GM12878 (cell line): Measurements from ENCODE around the gene ATG9B. TPM values are rescaled to one million over a fixed set of nuclear protein-coding genes. Genes with fewer than 3 reads are reported as not detected.

Experiments used
- ATAC-seq: fragments of 200-7000 bp; cut with Tn5 transposase; 3 replicates; pipeline ENCODE4 v1.9.1; 2020; ENCODE audit warnings: mild to moderate bottlenecking, moderate library complexity
- BruUV-seq: library from RNA; stranded (reverse); fragments of 400-500 nt; replicated peaks from 2 replicates; lab custom pipeline; 2021; lab: Mats Ljungman, UMichigan
- CTCF ChIA-PET: fragments of 300-600 bp; sonication (Branson Sonifier 250); formaldehyde crosslinking; extraction: SDS; loops from one replicate; lab custom pipeline; 2021; ENCODE audit warnings: inconsistent platforms; lab: Yijun Ruan, JAX
- POLR2A ChIA-PET: fragments of 350-600 bp; formaldehyde crosslinking; extraction: SDS; loops from one replicate; lab custom pipeline; 2021; ENCODE audit warnings: inconsistent platforms; lab: Charles Lee
- RAD21 ChIA-PET: fragments of 300-600 bp; sonication (Branson Sonifier 250); formaldehyde crosslinking; loops from one replicate; lab custom pipeline; 2023; ENCODE audit warnings: antibody characterized with exemption; ENCODE audit not compliant: unreplicated experiment; lab: Charles Lee
- SMC1A ChIA-PET: fragments of 300-600 bp; sonication (Branson Sonifier 250); formaldehyde crosslinking; loops from one replicate; lab custom pipeline; 2023; ENCODE audit not compliant: unreplicated experiment, uncharacterized antibody; lab: Charles Lee
- DNase-seq: peaks from one replicate; pipeline ENCODE4 v3.0.0-alpha.2; 2011; ENCODE audit warnings: low read depth, low spot score
- FAIRE-seq: peaks from 3 replicates; lab custom pipeline; 2011; peaks lifted over from hg19 to GRCh38; lab: Jason Lieb, UNC
- H2AFZ ChIP-seq: 2 replicates; pipeline ENCODE4 v1.6.0; 2011; ENCODE audit warnings: low read depth, low read length, control low read depth; ENCODE audit not compliant: control insufficient read depth
- H3K27ac ChIP-seq: 2 replicates; pipeline ENCODE4 v1.5.1; 2011; ENCODE audit warnings: control low read depth; ENCODE audit not compliant: control insufficient read depth, insufficient read depth
- H3K27me3 ChIP-seq, 2 experiments: replicated peaks in 1 of 2; 2 replicates each; pipeline versions ENCODE4 v1.6.0 to v1.6.1; 2011; ENCODE audit warnings: low read length in 1 of 2; ENCODE audit not compliant: control insufficient read depth in 2 of 2, insufficient read depth in 2 of 2
- H3K36me3 ChIP-seq, 2 experiments: 2 replicates each; pipeline ENCODE4 v1.5.1; 2011; ENCODE audit warnings: low read length in 1 of 2; ENCODE audit not compliant: control insufficient read depth in 2 of 2, insufficient read depth in 2 of 2
- H3K4me1 ChIP-seq: 2 replicates; pipeline ENCODE4 v1.6.1; 2011; ENCODE audit warnings: mild to moderate bottlenecking, low read length, moderate library complexity, mixed read lengths; ENCODE audit not compliant: control insufficient read depth, insufficient read depth
- H3K4me2 ChIP-seq: 2 replicates; pipeline ENCODE4 v1.6.0; 2011; ENCODE audit warnings: control low read depth; ENCODE audit not compliant: control insufficient read depth, insufficient read depth
- H3K4me3 ChIP-seq: fragments of 200-600 bp; sonication (generic); 2 replicates; pipeline ENCODE4 v1.5.1; 2016
- H3K79me2 ChIP-seq: 2 replicates; pipeline ENCODE4 v1.6.0; 2011; ENCODE audit warnings: low read length; ENCODE audit not compliant: control insufficient read depth, insufficient read depth
- H3K9ac ChIP-seq: 2 replicates; pipeline ENCODE4 v1.8.0; 2011; ENCODE audit warnings: low read length, control low read depth, mixed read lengths; ENCODE audit not compliant: control insufficient read depth, insufficient read depth
- H3K9me3 ChIP-seq: replicated peaks from 3 replicates; pipeline ENCODE4 v1.5.1; 2011; ENCODE audit warnings: mild to moderate bottlenecking, low read length; ENCODE audit not compliant: control insufficient read depth, insufficient read depth
- H4K20me1 ChIP-seq: 2 replicates; pipeline ENCODE4 v1.6.0; 2011; ENCODE audit not compliant: control insufficient read depth, insufficient read depth
- EP300 ChIP-seq, 2 experiments: fragments of 150-350 bp in 1 of 2; IDR thresholded peaks; 2 replicates each; pipeline ENCODE4 v1.6.1; 2011 to 2012; ENCODE audit warnings: low read depth in 2 of 2, low read length in 2 of 2, borderline replicate concordance in 1 of 2, improper control_type of control experiment in 1 of 2, inconsistent platforms in 1 of 2; ENCODE audit not compliant: control insufficient read depth in 1 of 2
- HCFC1 ChIP-seq: fragments of 150-350 bp; IDR thresholded peaks from 2 replicates; pipeline ENCODE4 v1.6.1; 2014; ENCODE audit warnings: low read length
- IKZF2 ChIP-seq, 2 experiments: fragments of 450-650 bp; IDR thresholded peaks; 2 replicates each; pipeline ENCODE4 v1.6.1; 2017; ENCODE audit warnings: mild to moderate bottlenecking in 2 of 2, moderate library complexity in 2 of 2
- KAT2A ChIP-seq: conservative IDR thresholded peaks from 2 replicates; pipeline ENCODE4 v1.6.1; 2011; ENCODE audit warnings: low read depth, low read length; ENCODE audit not compliant: control insufficient read depth
- LARP7 ChIP-seq: fragments of 450-650 bp; IDR thresholded peaks from 2 replicates; pipeline ENCODE4 v1.6.1; 2017; ENCODE audit warnings: mild to moderate bottlenecking
- NBN ChIP-seq: fragments of 450-650 bp; IDR thresholded peaks from 2 replicates; pipeline ENCODE4 v1.6.1; 2016
- NFYB ChIP-seq: IDR thresholded peaks from 2 replicates; pipeline ENCODE4 v1.6.1; 2011; ENCODE audit warnings: low read depth, mild to moderate bottlenecking, low read length, improper control_type of control experiment, moderate library complexity; ENCODE audit not compliant: insufficient read depth
- NR2C1 ChIP-seq: fragments of 450-650 bp; IDR thresholded peaks from 2 replicates; pipeline ENCODE4 v1.6.1; 2017; ENCODE audit warnings: antibody characterized with exemption, mild to moderate bottlenecking, moderate library complexity
- NR2C2 ChIP-seq: IDR thresholded peaks from 2 replicates; pipeline ENCODE4 v1.6.1; 2011; ENCODE audit warnings: borderline replicate concordance, low read depth; ENCODE audit not compliant: control insufficient read depth, insufficient read length
- SREBF1 ChIP-seq: IDR thresholded peaks from 2 replicates; pipeline ENCODE4 v1.6.1; 2012; ENCODE audit warnings: mild to moderate bottlenecking, low read length
- TBL1XR1 ChIP-seq: IDR thresholded peaks from 2 replicates; pipeline ENCODE4 v1.6.1; 2012; ENCODE audit warnings: low read depth, low read length, improper control_type of control experiment
- USF2 ChIP-seq: IDR thresholded peaks from 2 replicates; pipeline ENCODE4 v1.6.1; 2011; ENCODE audit warnings: low read depth, low read length, improper control_type of control experiment, borderline replicate concordance
- ZNF592 ChIP-seq: fragments of 450-650 bp; IDR thresholded peaks from 2 replicates; pipeline ENCODE4 v1.6.1; 2017; ENCODE audit warnings: mild to moderate bottlenecking, moderate library complexity
- ZZZ3 ChIP-seq: IDR thresholded peaks from 2 replicates; pipeline ENCODE4 v1.6.1; 2011; ENCODE audit warnings: low read depth; ENCODE audit not compliant: control insufficient read depth, insufficient read length
- WGBS: methylation state at CpG from one replicate; pipeline ENCODE4 v1.1.6; 2016; ENCODE audit warnings: low lambda C conversion rate; ENCODE audit not compliant: insufficient replicate concordance, insufficient coverage; ENCODE audit errors: missing lambda C conversion rate; 5-methylcytosine and 5-hydroxymethylcytosine counted together
- in situ Hi-C: fragments of 300-500 bp; cut with MboI; formaldehyde crosslinking; loops from 9 replicates; pipeline ENCODE4 v1.14.3; 2018; ENCODE audit warnings: mixed read lengths
- intact Hi-C: fragments of 100-400 bp; cut with micrococcal nuclease; formaldehyde crosslinking; loops from one replicate; pipeline ENCODE4 v1.14.2; 2022; ENCODE audit not compliant: unreplicated experiment
- polyA plus RNA-seq, 11 experiments: library from polyadenylated mRNA; depleted of rRNA in 4 of 11; unstranded in 6 of 11; stranded (reverse) in 5 of 11; fragments of >200 nt; fragmentation: Nextera tagmentation in 4 of 11; fragmentation: Illumina TruSeq in 1 of 11; extraction: Ambion mirVana in 4 of 11; extraction: Trizol in 1 of 11; gene quantifications; 1 replicate in 1 of 11; 2 replicates in 10 of 11; pipeline versions ENCODE4 v1.2.1 to v1.2.3, GENCODE V29; 2011 to 2016; ENCODE audit warnings: inconsistent platforms in 2 of 11, missing spikeins in 2 of 11, low read depth in 1 of 11
- total RNA-seq, 4 experiments: library from RNA; depleted of rRNA in 3 of 4; stranded (reverse); fragments of >200 nt in 3 of 4; fragmentation: Illumina TruSeq in 1 of 4; extraction: Trizol in 1 of 4; gene quantifications; 2 replicates each; pipeline versions ENCODE4 v1.2.1 to v1.2.3, GENCODE V29; 2013 to 2021

Gene ATG9B
- total and polyA plus RNA-seq, 10 of the 15 experiments (the other 5 are each of a cell fraction or from before 2014, with no cell fraction given): 0.01 to 0.83 (median 0.12) TPM; not detected in 2

- Histone ChIP-seq H3K9ac (peak overlapping the region; percentile 25; the same call in 1 of the 2 replicates), H4K20me1 (no peaks in the 10 kb centered on the region), H3K9me3 (no peaks in the 10 kb centered on the region), H3K27ac (no peak overlapping the region), H3K36me3 (no peaks in the 10 kb centered on the region), H3K79me2 (no peaks in the 10 kb centered on the region), H3K4me1 (peaks cover 2% of the 10 kb centered on the region; the same call in 1 of the 2 replicates), H2AFZ (peak overlapping the region; percentile 67), H3K27me3 (no peaks in the 10 kb centered on the region; a peak in 1 of 4 replicates), H3K4me3 (no peak overlapping the region), H3K4me2 (peak overlapping the region; percentile 63; the same call in 1 of the 2 replicates)
- in situ Hi-C loops (no loop called here), intact Hi-C loops (loop anchor here (1.0 kb wide), 1 partner anchor 45 kb away; no protein-coding TSS in a partner anchor)
- ATAC-seq (peak; percentile 98), DNase-seq (peak; percentile 39), FAIRE-seq (peak; percentile 64)
- ChIA-PET POLR2A (no interaction called here), SMC1A (interaction anchor here (0.7 to 2.2 kb wide), 6 partner anchors 19 to 115 kb away, joined by 3 to 5 read pairs (median 3); partner anchors contain the start of gene ABCB8), CTCF (interaction anchor here (0.6 to 4.3 kb wide), 24 partner anchors 10 to 1138 kb away, joined by 3 to 35 read pairs (median 4); partner anchors contain the start of genes ABCB8, ATG9B and NOS3), RAD21 (interaction anchor here (0.6 to 1.3 kb wide), 2 partner anchors 46 to 76 kb away, joined by 3 to 5 read pairs; no protein-coding TSS in a partner anchor)
- WGBS: 51% methylated on average over 39 of the region's 40 CpGs
- no TSS peak for BruUV-seq
- 0 out of 2 replicates have a peak, but pooled peaks have one; percentile 4 for TF ChIP-seq ZNF592
- no peak for TF ChIP-seq NR2C1
- no peak for TF ChIP-seq KAT2A
- TF ChIP-seq NR2C2: no peak
- TF ChIP-seq NFYB: peak; percentile 61; the same call in 1 of the 2 replicates
- TF ChIP-seq TBL1XR1: no peak
- peak; percentile 56; the same call in 1 of the 2 replicates for TF ChIP-seq HCFC1
- no peak for TF ChIP-seq USF2
- TF ChIP-seq IKZF2 (IDR thresholded peaks at IDR 0.05): peak in 1 of 2 experiments; percentile 25; a peak in 1 of 4 replicates
- 0 out of 4 replicates have a peak, but pooled peaks of 1 of the 2 experiments have one; percentile 19 for TF ChIP-seq EP300 (IDR thresholded peaks at IDR 0.05; ENCODE audit: borderline replicate concordance in 1 of 2, control insufficient read depth in 1 of 2, low read depth in 2 of 2, low read length in 2 of 2)
- TF ChIP-seq LARP7: peak; percentile 64
- TF ChIP-seq ZZZ3: no peak
- TF ChIP-seq NBN: peak; percentile 65; the same call in 1 of the 2 replicates
- TF ChIP-seq SREBF1: no peak
Observed at GRCh38 chr7:151008511-151009323, 15.6 kb downstream of the ATG9B start.
